ENCODE data around the gene TCF7L1. TPM values are rescaled to one million over a fixed set of nuclear protein-coding genes. Genes with fewer than 3 reads are reported as not detected.
A peak's percentile ranks its signal among the peaks of the same experiment; 100 is the strongest.

The TCF7L1 gene
- polyA plus RNA-seq, 3 donors, result 0.05 to 0.09 TPM; not detected in 1

DNA sequence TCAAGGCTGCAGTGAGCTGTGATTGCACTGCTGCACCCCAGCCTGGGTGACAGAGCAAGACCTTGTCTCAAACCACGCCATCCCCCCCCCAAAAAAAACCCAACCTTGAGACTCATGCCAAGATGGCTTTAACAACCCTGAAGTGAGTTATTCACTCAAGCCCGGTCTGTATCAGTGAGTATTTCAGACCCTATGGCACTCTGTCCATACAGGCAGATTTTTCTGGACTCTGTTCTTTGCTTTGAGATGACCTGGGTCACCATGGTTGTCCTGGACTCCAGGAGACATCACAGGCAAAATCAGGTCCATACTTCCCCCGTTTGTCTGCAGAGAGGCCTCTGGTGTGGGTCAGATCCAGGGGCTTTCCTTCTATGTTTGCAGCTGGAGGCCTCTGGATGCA, 102.9 kb downstream of the TCF7L1 start:
- Mint-ChIP-seq H3K9me3 (peaks cover 0 to 2% (median 0%) of the 10 kb centered on the region in 7 donors), H3K4me3 (no peak overlapping the region), H3K36me3 (no peaks in the 10 kb centered on the region), H3K27me3 (ENCODE audit: low read depth in 3 of 3) (peaks cover 10 to 14% (median 13%) of the 10 kb centered on the region in 3 donors), H3K27ac (no peak overlapping the region), H3K4me1 (peaks cover 5% of the 10 kb centered on the region)
- Histone ChIP-seq H3K4me1 (ENCODE audit: control insufficient read depth in 1 of 2, insufficient read depth in 2 of 2, low read length in 2 of 2) (no peaks in the 10 kb centered on the region), H2AFZ (ENCODE audit: insufficient read depth, low read depth, low read length, poor library complexity, severe bottlenecking) (no peak overlapping the region), H3K9ac (ENCODE audit: insufficient read depth, low read length, poor library complexity, severe bottlenecking) (no peak overlapping the region), H3K79me2 (ENCODE audit: insufficient read depth, low read length) (no peaks in the 10 kb centered on the region), H3K36me3 (replicated peaks in 1 of 2; ENCODE audit: control insufficient read depth in 1 of 2, insufficient read depth in 2 of 2, low read length in 2 of 2) (no peaks in the 10 kb centered on the region), H4K20me1 (ENCODE audit: insufficient read depth, low read length) (no peaks in the 10 kb centered on the region), H3K27me3 (ENCODE audit: control insufficient read depth in 2 of 2, insufficient read depth in 2 of 2, low read length in 2 of 2) (peaks cover 0 to 3% of the 10 kb centered on the region in 2 donors), H3K9me3 (replicated peaks in 1 of 2; ENCODE audit: control insufficient read depth in 1 of 2, insufficient read depth in 1 of 2, low read length in 2 of 2) (no peaks in the 10 kb centered on the region), H3K4me3 (replicated peaks in 1 of 3; ENCODE audit: low read depth in 2 of 3, low read length in 3 of 3) (no peak overlapping the region), H3K27ac (ENCODE audit: low read depth in 1 of 2, low read length in 2 of 2) (no peak overlapping the region), H3K4me2 (replicated peaks; ENCODE audit: extremely low read depth, low read length, poor library complexity, severe bottlenecking) (no peak overlapping the region)
- no peak for DNase-seq
- intact Hi-C loops (cut with micrococcal nuclease), result no loop called here
- TF ChIP-seq, protein P1, sequence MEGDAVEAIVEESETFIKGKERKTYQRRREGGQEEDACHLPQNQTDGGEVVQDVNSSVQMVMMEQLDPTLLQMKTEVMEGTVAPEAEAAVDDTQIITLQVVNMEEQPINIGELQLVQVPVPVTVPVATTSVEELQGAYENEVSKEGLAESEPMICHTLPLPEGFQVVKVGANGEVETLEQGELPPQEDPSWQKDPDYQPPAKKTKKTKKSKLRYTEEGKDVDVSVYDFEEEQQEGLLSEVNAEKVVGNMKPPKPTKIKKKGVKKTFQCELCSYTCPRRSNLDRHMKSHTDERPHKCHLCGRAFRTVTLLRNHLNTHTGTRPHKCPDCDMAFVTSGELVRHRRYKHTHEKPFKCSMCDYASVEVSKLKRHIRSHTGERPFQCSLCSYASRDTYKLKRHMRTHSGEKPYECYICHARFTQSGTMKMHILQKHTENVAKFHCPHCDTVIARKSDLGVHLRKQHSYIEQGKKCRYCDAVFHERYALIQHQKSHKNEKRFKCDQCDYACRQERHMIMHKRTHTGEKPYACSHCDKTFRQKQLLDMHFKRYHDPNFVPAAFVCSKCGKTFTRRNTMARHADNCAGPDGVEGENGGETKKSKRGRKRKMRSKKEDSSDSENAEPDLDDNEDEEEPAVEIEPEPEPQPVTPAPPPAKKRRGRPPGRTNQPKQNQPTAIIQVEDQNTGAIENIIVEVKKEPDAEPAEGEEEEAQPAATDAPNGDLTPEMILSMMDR (IDR thresholded peaks at IDR 0.05), result no peak
- 95% methylated on average over 3 of the region's 3 CpGs for WGBS (ENCODE audit: insufficient coverage)

DNA sequence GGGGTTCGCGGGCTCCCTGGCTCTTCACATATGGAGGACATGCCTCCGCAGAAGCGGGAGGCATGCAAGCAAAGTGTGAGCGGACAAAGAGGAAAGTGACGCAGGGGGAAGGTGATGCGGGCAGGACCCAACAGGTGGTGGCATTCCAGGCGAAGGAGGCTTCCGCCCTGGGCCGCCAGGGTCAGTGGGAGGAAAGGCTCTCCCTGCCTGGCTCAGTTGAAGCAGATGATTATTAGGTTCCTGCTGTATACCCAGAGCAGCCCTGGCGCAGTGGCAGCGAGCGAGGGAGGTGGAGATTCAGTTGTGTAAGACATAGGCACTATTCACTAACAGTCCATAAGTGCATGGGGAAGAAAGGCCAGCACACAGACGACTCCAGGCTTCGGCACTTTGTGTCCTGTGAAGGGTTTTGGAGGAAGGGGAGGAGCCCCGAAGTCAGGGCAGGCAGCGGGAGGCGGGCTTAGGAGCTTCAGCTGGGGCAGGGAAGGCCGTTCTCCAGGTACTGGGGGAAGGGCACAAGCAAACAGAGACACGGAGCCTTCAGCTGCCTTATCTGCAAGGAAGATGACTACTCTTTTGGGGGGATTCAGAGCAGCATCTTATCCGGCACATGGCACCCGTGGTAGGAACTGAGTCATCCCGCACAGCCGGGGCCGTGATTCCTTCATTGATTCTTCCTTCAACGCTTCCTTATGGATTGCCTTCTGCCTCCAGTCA, 104.8 kb downstream of the TCF7L1 start:
- Mint-ChIP-seq H3K36me3 (no peaks in the 10 kb centered on the region), H3K9me3 (peaks cover 0 to 2% (median 0%) of the 10 kb centered on the region in 7 donors)
- H3K4me3 ChIP-seq (replicated peaks in 1 of 3; ENCODE audit: low read depth in 2 of 3, low read length in 3 of 3), result no peak overlapping the region

More for the DNA sequence above, 104.8 kb downstream of the TCF7L1 start:
- Mint-ChIP-seq H3K27me3 (ENCODE audit: low read depth in 3 of 3) (peaks cover 10 to 16% (median 13%) of the 10 kb centered on the region in 3 donors), H3K4me3 (peak overlapping the region in 1 of 2 donors; percentile 43), H3K27ac (no peak overlapping the region), H3K4me1 (peaks cover 6% of the 10 kb centered on the region)
- Histone ChIP-seq H3K79me2 (ENCODE audit: insufficient read depth, low read length) (no peaks in the 10 kb centered on the region), H3K4me1 (ENCODE audit: control insufficient read depth in 1 of 2, insufficient read depth in 2 of 2, low read length in 2 of 2) (no peaks in the 10 kb centered on the region), H2AFZ (ENCODE audit: insufficient read depth, low read depth, low read length, poor library complexity, severe bottlenecking) (no peak overlapping the region), H4K20me1 (ENCODE audit: insufficient read depth, low read length) (no peaks in the 10 kb centered on the region), H3K4me2 (replicated peaks; ENCODE audit: extremely low read depth, low read length, poor library complexity, severe bottlenecking) (no peak overlapping the region), H3K9ac (ENCODE audit: insufficient read depth, low read length, poor library complexity, severe bottlenecking) (no peak overlapping the region), H3K27me3 (ENCODE audit: control insufficient read depth in 2 of 2, insufficient read depth in 2 of 2, low read length in 2 of 2) (no peaks in the 10 kb centered on the region), H3K27ac (ENCODE audit: low read depth in 1 of 2, low read length in 2 of 2) (no peak overlapping the region), H3K36me3 (replicated peaks in 1 of 2; ENCODE audit: control insufficient read depth in 1 of 2, insufficient read depth in 2 of 2, low read length in 2 of 2) (no peaks in the 10 kb centered on the region), H3K9me3 (replicated peaks in 1 of 2; ENCODE audit: control insufficient read depth in 1 of 2, insufficient read depth in 1 of 2, low read length in 2 of 2) (no peaks in the 10 kb centered on the region)
- TF ChIP-seq, protein P1 (IDR thresholded peaks at IDR 0.05), result no peak
- intact Hi-C loops (cut with micrococcal nuclease), result no loop called here
- no peak for DNase-seq
- 79% methylated on average over 15 of the region's 26 CpGs for WGBS (ENCODE audit: insufficient coverage)

Data from CD14-positive monocyte (primary cell).